HG03565 (cell line): Measurements from ENCODE around the gene CDC20.
A peak's percentile ranks its signal among the peaks of the same experiment; 100 is the strongest.
"Not testable (repeated sequence)": the region's sequence is repeated elsewhere in the genome, so short reads cannot be mapped to it uniquely, and the experiment has no call there.

Source experiments
- ATAC-seq: cut with Tn5 transposase; IDR thresholded peaks from one replicate; pipeline ENCODE4 v1.9.1; 2021; ENCODE audit warnings: mild to moderate bottlenecking, moderate library complexity; ENCODE audit not compliant: unreplicated experiment

Gene CDC20

DNA sequence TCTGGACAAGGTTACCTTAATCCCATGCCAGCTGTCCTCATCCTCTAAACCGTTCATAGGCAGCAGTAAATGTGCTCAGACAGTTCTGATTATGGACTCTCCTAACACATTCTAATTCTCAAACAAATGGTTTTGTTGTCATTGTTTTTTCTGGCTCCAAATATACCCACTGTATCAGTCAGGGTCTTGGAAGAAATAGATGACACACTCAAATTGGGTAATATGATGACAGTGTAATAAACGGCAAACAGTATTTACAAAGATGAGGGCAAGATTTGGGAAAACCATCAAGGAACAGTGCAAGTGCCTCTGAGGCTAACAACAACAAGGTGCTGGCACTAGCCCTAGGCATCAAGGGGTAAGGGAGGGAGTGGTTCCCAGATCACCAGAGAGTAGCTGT, 4.3 kb upstream of the CDC20 start:
- no peak for ATAC-seq

DNA sequence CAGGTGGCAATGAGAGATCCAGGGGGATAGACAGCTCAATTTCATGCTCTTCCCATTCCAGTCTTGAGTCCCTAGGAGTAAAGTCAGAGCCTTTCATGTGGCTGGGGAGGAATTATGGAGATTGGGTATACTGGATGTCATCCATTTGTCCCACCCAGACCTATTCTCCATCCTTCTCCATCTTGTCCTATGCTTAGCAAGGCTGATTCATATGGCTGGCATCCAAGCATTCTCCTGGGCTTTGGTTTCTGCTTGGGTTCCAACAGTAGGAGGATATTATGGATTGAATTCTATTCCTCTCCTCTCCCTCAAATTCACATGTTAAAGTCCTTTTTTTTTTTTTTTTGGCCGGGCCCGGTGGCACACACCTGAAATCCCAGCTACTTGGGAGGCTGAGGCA, 3.8 kb upstream of the CDC20 start:
- no peak for ATAC-seq

DNA sequence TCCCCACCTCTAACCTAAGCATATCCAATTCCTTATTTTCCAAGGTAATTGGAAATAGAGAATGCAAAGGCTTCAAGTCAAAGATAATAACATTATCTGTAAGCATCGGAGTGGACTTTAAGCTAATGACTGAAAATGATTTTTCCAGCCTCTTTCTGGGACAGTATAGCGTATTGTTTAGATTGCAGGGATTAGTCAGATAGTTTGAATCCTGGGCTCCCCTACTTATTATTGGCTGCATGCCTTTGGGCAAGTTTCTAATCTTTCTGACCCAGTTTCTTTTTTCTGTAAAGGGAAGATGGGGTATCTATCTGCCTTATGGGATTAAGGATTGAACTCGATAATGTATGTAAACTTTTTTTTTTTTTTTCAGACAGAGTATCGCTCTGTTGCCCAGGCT, 1.5 kb upstream of the CDC20 start:
- no peak for ATAC-seq

DNA sequence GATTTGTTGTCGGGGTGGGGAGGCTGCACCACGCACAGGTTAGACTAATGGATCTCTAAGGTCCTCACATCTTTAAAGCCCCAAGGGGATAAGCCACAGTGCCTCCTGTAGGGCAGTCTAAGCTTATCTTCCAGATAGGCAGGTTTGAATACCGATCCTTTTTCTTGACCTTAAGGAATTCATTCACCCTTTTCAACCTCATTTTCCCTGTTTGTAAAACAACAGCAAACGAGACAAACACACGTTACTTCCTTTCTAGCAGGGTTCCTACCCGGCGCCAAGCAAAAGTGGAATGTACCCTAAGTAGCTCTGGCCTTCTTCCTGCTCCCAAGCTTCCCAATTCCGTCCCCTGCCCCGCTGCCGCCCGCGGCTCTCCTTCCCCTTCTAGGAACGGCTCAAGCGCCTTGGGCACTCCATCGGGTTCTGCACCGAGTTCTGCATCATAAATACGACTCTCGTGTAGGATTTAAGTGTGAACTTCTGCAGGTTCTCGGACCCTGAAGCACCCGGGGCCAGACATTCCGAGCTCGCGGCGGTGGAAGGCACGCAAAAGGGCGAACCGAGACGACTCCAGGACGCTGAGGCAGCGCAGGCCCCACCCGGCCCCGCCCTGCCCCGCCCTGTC, 548 bp upstream of the CDC20 start:
- no peak for ATAC-seq

DNA sequence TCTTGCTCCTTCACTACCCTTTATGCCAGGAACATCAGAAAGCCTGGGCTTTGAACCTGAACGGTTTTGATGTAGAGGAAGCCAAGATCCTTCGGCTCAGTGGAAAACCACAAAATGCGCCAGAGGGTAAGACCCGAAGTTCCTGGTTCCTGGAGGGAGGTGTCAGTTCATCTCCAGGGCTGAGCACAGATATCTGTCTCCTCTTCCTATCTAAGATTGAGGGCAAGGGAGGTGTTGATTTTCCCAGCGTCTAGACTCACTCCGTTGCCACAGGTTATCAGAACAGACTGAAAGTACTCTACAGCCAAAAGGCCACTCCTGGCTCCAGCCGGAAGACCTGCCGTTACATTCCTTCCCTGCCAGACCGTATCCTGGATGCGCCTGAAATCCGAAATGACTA, 915 bp downstream of the CDC20 start:
- no peak for ATAC-seq

DNA sequence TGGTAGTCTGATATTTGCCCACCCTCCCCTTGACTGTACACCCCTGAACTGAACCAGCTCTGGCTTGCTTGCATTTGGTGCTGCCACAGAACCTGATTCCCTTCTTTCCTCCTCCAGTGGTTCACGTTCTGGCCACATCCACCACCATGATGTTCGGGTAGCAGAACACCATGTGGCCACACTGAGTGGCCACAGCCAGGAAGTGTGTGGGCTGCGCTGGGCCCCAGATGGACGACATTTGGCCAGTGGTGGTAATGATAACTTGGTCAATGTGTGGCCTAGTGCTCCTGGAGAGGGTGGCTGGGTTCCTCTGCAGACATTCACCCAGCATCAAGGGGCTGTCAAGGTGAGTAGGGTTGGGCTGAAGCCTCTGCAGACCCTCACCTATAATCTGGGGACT, 1.8 kb downstream of the CDC20 start:
- no peak for ATAC-seq

DNA sequence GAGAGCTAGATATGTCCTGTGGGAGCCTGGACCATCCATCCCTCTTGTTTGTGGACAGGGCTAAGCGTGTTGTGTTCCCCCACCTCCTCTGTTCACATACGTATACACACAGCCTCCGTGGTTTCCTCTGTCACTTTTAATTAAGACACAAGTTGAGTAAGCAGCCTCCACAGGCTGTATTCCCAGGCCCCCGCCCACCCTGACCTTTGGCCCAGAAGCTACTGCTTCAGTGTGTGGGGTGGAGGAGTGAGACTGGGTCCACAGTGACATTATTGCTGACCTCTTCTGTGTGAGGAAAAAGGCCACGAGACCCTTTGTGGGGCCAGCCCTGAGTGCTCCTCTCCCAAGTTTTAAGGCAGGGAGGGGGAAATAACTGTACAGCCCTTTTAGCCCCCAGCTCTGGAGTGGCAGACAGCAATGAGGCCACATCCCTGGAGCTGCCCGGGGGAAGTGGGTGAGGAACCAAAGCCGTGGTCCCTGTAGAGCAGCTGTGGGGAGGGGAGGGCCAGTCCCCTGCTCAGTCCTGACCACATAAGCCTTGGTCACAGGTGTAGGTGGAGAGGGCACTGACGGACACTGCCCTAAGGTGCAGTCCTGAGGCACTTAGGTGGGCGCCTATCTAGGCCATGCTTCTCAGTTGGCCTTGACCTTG, 4.6 kb downstream of the CDC20 start:
- ATAC-seq = no peak

DNA sequence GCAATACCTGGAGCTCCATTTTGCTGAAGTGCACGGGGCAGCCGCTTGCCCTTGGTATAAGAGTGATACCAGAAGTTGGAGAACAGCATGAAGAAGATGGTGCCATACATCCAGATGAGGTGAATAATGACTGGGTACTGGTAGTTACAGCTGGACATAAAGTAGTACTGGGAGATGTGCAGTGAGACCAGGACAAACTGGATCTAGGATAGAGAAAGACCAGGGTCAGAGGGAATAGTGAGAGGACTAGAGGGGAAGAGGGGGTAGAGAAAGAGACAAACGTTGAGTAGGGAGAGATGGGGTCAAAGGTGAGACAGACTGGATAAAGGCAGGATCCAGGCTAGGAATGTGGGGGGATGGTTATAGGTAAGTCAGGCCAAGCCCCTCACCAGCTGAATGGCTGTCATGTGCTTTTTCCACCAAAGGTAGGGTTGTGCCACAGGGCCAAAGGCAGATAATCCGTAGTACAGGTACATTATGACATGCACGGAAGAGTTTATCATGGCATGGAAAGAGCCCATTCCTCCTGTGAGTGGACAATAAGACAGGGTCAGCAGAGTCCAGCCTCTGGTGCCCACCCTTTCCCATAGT, 5.2 kb downstream of the CDC20 start:
- ATAC-seq = no peak

DNA sequence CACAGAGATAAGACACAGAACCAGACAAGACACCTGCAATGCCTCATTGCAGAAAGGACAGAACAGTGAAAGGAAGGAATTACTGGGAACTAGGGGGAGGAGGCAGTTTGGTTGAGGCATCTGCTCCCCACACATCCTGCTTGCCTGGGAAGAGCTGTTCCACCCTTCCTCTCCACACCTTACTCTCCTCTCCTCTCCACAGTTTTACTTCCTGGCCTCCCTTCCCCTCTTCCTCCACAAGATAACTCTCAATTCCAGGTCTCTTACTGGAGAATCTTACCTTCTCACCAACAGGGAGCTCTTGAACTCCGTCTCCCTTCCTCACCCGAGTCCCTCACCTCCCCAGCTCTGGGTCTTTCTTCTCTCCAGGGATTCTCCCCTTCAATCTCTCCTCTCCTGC, 6.9 kb downstream of the CDC20 start:
- no peak for ATAC-seq

DNA sequence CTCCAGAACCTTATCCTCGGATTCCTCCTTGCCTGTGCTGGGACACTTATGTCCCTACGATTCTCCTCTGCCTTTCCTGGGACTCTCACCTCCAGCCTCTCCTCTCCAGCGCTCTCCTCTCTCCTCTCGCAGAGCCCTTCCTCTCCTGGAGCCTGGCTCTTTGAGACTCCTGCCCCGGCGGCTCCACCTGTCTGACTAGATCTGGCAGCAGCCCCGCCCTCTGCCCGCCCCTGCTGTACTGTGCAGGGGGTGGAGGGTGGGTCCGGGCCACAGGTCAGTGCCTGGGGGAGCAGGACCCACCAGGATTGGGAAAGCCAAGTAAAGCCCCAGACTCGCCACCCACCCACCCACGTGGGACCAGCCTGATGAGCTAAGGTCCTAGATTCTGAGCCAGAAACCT, 7.4 kb downstream of the CDC20 start:
- ATAC-seq = no peak

DNA sequence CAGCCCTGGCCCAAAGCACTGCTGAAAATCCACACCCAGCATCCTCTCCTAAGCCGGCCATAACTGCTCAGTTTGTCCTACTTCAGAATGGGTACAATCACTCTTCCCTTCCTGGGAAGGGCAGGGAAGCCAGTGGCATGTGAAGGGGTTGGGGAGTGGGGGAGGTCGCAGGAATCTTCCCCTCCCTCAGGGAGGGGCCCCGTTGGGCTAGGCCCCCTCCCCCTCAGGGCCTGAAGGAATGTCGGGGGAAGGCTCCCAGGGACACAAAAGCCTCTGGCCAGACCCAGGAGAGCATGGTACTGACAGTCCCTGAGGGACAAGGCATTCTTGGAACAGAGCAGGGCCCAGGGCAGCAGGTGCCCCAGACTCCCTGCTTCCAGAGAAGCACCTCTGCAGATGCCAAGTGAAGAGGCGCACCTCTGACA, 7.8 kb downstream of the CDC20 start:
- ATAC-seq = no peak

DNA sequence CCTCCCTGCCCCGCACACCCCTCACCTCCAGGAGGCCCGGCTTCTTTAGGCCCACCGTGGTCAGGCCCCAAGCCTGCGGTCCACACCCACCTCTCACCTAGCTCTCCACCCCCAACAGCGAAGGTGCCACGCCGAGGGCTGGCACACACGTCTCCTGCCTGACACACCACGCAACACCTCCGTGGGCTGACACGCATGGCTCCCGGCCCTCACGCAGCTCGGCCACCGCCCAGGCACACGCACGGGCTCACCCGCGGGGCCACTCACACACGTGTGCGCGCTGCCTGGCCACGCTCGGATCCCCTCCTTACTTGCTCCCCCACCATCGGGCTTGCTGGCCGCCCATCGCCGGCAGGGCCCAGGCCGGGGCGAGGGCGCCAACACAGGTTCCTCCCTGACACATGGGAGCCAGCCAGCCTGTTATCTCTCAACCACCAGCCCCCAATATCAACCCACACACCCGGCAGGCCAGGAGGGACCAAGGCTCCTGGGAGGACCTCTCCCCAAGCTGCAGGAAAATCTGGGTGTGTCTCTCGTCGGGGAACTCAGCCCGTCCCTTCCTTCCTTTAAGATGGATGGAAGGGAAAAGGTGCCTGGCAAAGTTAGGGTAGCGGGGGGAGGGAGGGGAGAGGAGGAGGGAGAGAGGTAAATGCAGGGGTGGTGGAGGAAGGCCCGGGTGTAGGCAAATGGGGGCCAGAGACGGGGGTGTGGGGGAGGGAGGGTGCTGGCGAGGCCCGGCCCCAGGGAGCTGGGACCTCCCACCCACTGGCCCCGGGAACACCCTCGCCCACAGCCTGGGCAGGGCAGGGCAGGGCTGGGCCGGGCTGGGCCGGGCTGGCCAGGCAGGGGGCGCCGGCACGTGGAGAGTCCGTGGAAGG, 8.5 kb downstream of the CDC20 start:
- peak; percentile 27 for ATAC-seq

DNA sequence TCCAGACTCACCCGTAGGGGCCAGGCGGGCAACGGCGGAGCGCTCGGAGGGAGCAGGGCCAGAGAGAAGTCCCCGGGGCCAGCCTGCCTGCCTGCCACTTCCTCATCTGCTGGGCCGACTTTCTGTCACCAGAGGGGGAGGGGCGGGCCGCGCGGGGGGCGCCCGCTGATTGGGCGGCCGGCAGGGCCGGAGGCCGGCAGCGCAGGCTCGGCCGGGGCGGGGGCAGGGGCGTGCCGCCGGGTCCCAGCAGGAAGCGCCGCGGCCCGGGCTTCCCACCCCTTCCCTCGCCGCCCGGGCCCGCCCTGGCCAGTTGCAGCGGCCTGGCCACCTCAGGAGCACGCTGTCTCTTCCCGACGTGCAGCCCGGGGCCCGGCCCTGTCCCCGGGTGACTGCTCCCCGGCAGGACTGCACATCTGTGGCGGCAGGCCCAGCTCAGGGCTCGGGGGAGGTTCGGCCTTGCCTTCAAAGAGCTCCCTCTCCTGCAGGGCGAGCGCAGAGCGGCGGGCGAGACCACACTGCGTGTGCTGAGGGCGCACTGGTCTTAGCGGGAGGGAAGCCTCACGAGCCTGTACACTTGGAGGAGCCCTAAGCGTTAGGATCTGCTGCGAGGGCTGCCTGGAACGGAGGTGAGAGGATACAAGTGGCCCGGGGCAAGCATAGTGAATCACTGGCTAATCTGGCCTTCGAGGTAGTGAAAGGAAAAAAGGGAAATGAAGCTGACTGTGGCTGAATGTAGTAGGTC, 9.3 kb downstream of the CDC20 start, which contains the start of gene ELOVL1:
TSS of gene ELOVL1 (minus strand) at position 108 of the 742 bp plus-strand sequence. CDS start 2,402 bp downstream, outside the sequence.
- peak; percentile 49 for ATAC-seq

DNA sequence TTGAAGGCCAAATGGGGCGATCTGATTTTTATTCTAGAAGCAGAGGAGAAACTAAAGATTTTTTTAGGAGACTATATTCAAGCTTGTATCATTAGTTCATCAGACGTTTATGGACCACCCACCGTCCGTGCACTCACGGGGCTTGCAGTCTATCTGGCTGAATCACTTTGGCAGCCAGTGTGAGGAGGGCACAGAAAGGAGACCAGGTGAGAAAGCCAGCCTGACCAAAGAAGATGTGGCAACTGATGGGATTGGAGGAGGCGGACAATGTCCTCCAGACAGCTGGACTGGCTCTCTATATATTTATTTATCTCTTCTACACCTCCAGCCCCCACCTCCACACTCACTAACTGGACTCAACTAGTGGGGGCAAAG, 9.9 kb downstream of the CDC20 start:
- ATAC-seq = no peak

DNA sequence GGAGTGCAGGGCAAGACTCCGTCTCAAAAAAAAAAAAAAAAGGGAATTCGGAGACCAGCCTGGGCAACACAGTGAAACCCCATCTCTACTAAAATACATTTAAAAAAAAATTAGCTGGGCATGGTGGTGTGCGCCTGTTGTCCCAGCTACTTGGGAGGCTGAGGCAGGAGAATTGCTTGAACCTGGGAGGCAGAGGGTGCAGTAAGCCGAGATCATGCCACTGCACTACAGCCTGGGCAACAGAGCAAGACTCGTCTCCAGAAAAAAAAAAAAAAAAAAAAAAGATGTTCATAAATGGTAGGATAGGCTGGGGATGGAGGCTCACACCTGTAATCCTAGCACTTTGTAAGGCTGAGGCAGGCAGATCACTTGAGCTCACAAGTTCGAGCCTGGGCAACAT, 11.0 kb downstream of the CDC20 start:
- ATAC-seq = not testable (repeated sequence)

DNA sequence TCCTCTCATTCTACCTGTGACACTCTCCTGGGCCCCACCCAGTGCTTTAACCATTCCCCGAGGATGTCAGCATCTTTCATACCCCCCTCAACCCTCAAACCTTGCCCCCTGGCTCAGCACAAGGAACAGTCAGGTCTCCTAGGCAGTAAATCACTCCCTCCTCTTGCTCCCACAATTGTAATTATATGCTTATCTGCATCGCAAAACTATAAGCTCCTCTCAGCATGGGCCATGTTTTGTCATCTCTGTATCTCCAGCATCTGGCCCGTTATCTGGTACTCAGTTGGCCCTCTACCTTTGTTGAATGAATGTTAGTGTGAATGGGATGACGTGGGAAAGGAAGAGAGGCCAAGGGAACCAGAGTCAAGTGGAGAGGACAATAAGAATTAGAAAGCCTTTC, 11.8 kb downstream of the CDC20 start:
- ATAC-seq = no peak

DNA sequence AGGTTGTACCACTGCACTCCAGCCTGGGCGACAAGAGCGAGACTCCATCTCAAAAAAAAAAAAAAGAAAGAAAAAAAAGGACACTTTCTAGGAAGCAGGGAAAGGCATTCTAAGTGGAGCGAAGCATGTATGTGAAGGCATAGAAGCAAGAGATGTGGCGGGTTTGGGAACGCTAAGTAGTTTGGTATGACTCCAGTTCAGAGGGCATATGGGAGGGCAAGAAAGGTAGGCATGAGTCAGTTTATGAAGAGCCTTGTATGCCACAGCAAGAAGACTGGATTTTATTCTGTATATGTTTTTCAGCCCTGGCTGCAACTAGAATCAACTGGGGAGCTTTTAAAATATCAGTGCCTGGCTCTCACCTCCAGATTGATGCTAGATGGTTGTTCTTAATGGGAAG, 13.4 kb downstream of the CDC20 start:
- no peak for ATAC-seq

DNA sequence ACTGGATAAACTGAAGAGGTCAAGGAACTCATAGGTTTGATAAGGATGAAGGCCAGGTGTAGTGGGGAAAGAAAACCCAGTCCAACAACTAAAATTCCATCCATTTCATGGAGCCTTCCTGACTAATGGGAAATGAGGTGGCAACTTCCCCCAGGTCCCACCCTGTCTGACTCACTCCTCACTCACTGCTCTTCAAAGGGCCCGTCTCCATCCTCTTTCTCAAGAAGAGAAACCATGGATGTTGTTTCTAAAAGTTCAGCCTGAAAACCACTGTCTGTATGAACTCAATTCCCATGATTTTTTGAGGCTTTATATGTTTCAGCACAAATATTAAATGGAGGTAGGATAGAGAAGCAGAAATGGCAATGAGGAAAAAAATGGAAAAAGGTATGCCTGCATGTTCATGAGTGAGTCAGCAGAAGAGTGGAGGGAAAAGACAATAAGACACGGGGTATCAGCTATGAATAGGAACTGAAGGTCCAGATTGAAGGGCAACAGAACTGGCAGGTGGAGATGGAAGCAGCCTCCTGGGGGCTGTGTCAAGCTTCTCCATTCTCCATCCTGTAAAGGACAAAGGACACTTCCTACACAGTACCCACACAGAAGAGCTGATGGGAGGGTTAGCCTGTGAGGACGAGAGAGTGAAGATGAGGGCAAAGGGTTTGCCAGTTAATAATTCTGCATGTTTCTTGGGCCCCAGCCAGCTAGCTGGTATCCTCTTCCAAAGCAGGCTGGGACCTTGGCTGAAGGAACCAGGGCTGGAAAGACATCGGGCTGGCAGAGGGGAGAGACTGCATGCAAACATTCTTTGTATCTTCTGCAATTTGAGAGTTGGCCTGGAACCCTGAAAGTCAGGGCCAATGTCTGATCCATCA, 14.5 kb downstream of the CDC20 start:
- no peak for ATAC-seq

DNA sequence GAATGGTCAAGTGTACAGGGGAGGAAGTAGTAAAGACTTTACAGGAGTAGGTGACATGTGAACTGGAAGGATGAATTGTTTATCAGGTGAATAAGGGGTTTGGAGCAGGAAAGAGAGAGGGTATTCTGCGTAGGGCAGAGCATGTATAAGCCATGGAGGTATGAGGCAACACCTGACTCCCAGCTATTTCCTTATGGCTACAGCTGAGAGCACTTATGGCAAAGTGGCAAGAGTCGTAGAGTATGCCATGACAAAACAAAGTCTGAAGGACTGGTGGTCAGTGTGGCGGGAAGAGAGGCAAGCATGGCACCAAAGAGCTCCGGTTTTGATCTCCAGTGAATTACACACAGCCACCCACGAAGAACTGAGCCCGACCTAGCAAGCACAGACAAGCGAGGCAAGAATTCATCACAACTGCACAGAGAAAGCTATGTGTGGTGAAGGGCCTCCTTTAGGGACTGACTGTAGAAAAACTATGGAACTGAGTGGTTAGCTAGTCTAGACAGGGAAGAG, 18.0 kb downstream of the CDC20 start:
- ATAC-seq = no peak

DNA sequence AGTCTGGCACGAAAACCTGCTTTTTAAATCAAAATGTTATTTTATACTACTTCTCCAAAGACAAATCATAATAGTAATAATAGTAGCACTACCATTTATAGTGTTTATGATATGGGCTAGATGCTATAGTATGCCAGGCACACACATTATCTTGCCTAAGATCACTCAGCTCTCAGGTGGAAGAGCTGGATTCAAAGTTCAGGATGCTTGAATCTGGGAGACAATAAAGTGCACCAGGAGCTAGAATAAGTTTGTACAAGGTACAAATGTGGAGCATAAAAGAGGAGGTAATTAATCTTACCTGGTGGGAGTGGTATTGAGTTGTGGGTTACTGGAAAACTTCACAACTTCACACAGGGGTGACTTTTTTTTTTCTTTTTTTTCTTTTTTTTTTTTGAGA, 19.1 kb downstream of the CDC20 start:
- no peak for ATAC-seq
